CD14-positive monocyte (primary cell): ENCODE results near the gene ITGA2B. TPM values are rescaled to one million over a fixed set of nuclear protein-coding genes. Genes with fewer than 3 reads are reported as not detected.

Experiments
- DNase-seq, 3 donors: peaks; one replicate each; pipeline ENCODE4 v3.0.0-alpha.2; 2011 to 2022
- H2AFZ ChIP-seq: 2 replicates; pipeline ENCODE4 v1.6.0; 2012; ENCODE audit warnings: mild to moderate bottlenecking, low read depth, low read length, inconsistent platforms; ENCODE audit not compliant: insufficient read depth, poor library complexity, severe bottlenecking
- H3K27ac ChIP-seq, 2 donors: 1 replicate in 1 of 2; 2 replicates in 1 of 2; pipeline ENCODE4 v1.5.1; 2012 to 2013; ENCODE audit warnings: low read length in 2 of 2, control low read depth in 1 of 2, inconsistent platforms in 1 of 2, low read depth in 1 of 2, mild to moderate bottlenecking in 1 of 2
- H3K27me3 ChIP-seq, 2 donors: one replicate each; pipeline versions ENCODE4 v1.6.0 to v1.6.1; 2011 to 2013; ENCODE audit warnings: low read length in 2 of 2; ENCODE audit not compliant: control insufficient read depth in 2 of 2, insufficient read depth in 2 of 2
- H3K36me3 ChIP-seq, 2 donors: replicated peaks in 1 of 2; 1 replicate in 1 of 2; 2 replicates in 1 of 2; pipeline versions ENCODE4 v1.5.1 to v1.6.1; 2012 to 2013; ENCODE audit warnings: low read length in 2 of 2, control low read depth in 1 of 2, inconsistent platforms in 1 of 2, mild to moderate bottlenecking in 1 of 2; ENCODE audit not compliant: insufficient read depth in 2 of 2, control insufficient read depth in 1 of 2
- H3K4me1 ChIP-seq, 2 donors: 1 replicate in 1 of 2; 2 replicates in 1 of 2; pipeline versions ENCODE4 v1.5.1 to v1.6.1; 2012 to 2013; ENCODE audit warnings: low read length in 2 of 2, control low read depth in 1 of 2, inconsistent platforms in 1 of 2, mild to moderate bottlenecking in 1 of 2, moderate library complexity in 1 of 2; ENCODE audit not compliant: insufficient read depth in 2 of 2, control insufficient read depth in 1 of 2
- H3K4me2 ChIP-seq: replicated peaks from 2 replicates; pipeline ENCODE3; 2012; ENCODE audit warnings: low read length, moderate library complexity, mild to moderate bottlenecking; ENCODE audit not compliant: poor library complexity, severe bottlenecking; ENCODE audit errors: extremely low read depth
- H3K4me3 ChIP-seq, 3 experiments: fragments of 200-600 bp in 1 of 3; sonication (generic) in 1 of 3; replicated peaks in 1 of 3; 1 replicate in 2 of 3; 2 replicates in 1 of 3; pipeline ENCODE4 v1.5.1; 2011 to 2013; ENCODE audit warnings: low read length in 3 of 3, mild to moderate bottlenecking in 3 of 3, control low read depth in 2 of 3, low read depth in 2 of 3, inconsistent platforms in 1 of 3, moderate library complexity in 1 of 3
- H3K79me2 ChIP-seq: 2 replicates; pipeline ENCODE4 v1.6.0; 2012; ENCODE audit warnings: mild to moderate bottlenecking, control low read depth, inconsistent platforms, low read length, moderate library complexity; ENCODE audit not compliant: insufficient read depth
- H3K9ac ChIP-seq: 2 replicates; pipeline ENCODE4 v1.6.0; 2017; ENCODE audit warnings: low read length, mild to moderate bottlenecking; ENCODE audit not compliant: insufficient read depth, poor library complexity, severe bottlenecking
- H3K9me3 ChIP-seq, 2 donors: replicated peaks in 1 of 2; 1 replicate in 1 of 2; 2 replicates in 1 of 2; pipeline versions ENCODE4 v1.5.1 to v1.6.1; 2012 to 2013; ENCODE audit warnings: low read length in 2 of 2, control low read depth in 1 of 2; ENCODE audit not compliant: control insufficient read depth in 1 of 2, insufficient read depth in 1 of 2
- H4K20me1 ChIP-seq: 2 replicates; pipeline ENCODE4 v1.6.0; 2012; ENCODE audit warnings: mild to moderate bottlenecking, low read length, control low read depth, moderate library complexity; ENCODE audit not compliant: insufficient read depth
- H3K27ac Mint-ChIP-seq, 7 donors: one replicate each; pipeline ENCODE4 v1.8.0; 2020; ENCODE audit warnings: mild to moderate bottlenecking in 7 of 7, mixed read lengths in 7 of 7, moderate library complexity in 6 of 7, inconsistent platforms in 2 of 7
- H3K27me3 Mint-ChIP-seq, 3 donors: one replicate each; pipeline ENCODE4 v1.8.0; 2021 to 2022; ENCODE audit warnings: low read depth in 3 of 3, mild to moderate bottlenecking in 3 of 3, mixed read lengths in 3 of 3, moderate library complexity in 3 of 3, inconsistent platforms in 1 of 3
- H3K36me3 Mint-ChIP-seq, 2 donors: one replicate each; pipeline ENCODE4 v1.8.0; 2020; ENCODE audit warnings: mixed read lengths in 2 of 2, inconsistent platforms in 1 of 2, mild to moderate bottlenecking in 1 of 2
- H3K4me1 Mint-ChIP-seq: one replicate; pipeline ENCODE4 v1.8.0; 2020; ENCODE audit warnings: mild to moderate bottlenecking, mixed read lengths
- H3K4me3 Mint-ChIP-seq, 2 donors: one replicate each; pipeline ENCODE4 v1.8.0; 2020; ENCODE audit warnings: mild to moderate bottlenecking in 2 of 2, mixed read lengths in 2 of 2, moderate library complexity in 1 of 2
- H3K9me3 Mint-ChIP-seq, 7 donors: one replicate each; pipeline ENCODE4 v1.8.0; 2020 to 2022; ENCODE audit warnings: mixed read lengths in 7 of 7, mild to moderate bottlenecking in 6 of 7, moderate library complexity in 6 of 7, inconsistent platforms in 2 of 7
- WGBS: methylation state at CpG from one replicate; pipeline ENCODE4 v1.1.5; 2013; ENCODE audit warnings: missing lambda C conversion rate; ENCODE audit not compliant: insufficient coverage; 5-methylcytosine and 5-hydroxymethylcytosine counted together
- intact Hi-C, 2 donors: fragments of 100-400 bp; cut with micrococcal nuclease; formaldehyde crosslinking; loops; one replicate each; pipeline versions ENCODE4 v1.15.0 to v1.15.1; 2023
- polyA plus RNA-seq, 3 donors: library from polyadenylated mRNA; depleted of rRNA in 1 of 3; unstranded in 2 of 3; stranded (reverse) in 1 of 3; fragments of 300-500 nt in 2 of 3; fragments of >200 nt in 1 of 3; fragmentation: Illumina TruSeq in 2 of 3; gene quantifications; 1 replicate in 2 of 3; 2 replicates in 1 of 3; pipeline ENCODE4 v1.2.3, GENCODE V29; 2012 to 2021
- TF ChIP-seq, protein P1 (sequence below): fragments of 200-600 bp; IDR thresholded peaks from one replicate; pipeline ENCODE4 v1.8.0; 2022; ENCODE audit warnings: antibody characterized with exemption, mild to moderate bottlenecking

ITGA2B gene
- polyA plus RNA-seq, 3 donors = 0.21 to 1.2 (median 1.1) TPM

DNA sequence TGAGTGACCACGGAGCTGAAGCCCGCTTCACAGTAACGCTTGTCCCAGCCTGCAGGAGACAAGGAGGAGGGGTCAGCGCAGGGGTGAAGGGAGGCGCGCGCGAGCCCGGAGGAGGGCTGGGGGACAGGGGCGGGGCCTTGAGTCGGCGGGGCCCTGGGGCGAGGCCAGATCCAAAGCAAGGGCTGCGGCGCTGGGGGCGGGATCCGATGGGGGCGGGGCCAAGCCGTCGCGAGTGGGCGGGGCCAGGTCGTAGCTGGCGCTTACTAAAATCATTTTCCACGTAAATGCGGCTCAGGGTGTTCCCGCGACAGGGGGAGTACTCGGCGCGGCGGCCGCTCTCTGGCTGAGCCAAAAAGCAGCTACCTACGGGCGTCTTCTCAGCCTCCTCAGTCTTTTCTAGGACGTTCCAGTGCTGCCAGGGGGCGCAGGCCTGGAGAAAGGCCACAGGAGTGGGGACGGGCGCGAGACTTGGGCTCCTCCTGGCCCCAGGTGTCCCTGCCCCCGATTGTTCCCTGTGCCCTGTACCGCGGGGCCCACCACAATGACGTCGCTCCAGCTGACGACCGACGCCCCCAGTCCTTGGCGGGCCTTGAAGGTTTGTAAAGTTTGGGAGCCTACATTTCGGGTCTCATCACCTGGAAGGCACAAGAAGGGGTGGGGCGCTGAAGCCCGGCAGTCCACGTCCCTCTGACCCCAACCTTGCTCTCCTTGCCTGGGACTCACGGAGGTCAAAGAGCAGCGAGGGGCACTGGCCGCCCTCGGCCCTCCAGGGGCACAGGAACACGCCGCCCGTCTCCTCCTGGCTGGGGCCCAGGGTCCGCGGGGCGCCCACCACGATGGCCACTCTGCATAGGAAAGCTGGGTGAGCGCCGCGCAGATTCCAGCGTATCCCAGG is 3.9 kb downstream of the ITGA2B start:
- peak overlapping the region; percentile 46 for H3K9ac ChIP-seq
- Mint-ChIP-seq H3K4me3 (peak overlapping the region; percentile 81 to 90), H3K36me3 (peaks cover 0 to 4% of the 10 kb centered on the region in 2 donors), H3K4me1 (peaks cover 32% of the 10 kb centered on the region), H3K9me3 (peaks cover 0 to 2% (median 0%) of the 10 kb centered on the region in 7 donors), H3K27me3 (peaks cover 35 to 48% (median 41%) of the 10 kb centered on the region in 3 donors), H3K27ac (peak overlapping the region in 1 of 7 donors; percentile 19)
- 11% methylated on average over 61 of the region's 68 CpGs for WGBS
- peak; percentile 67 to 72 (median 70) for DNase-seq
- H2AFZ ChIP-seq = peak overlapping the region; percentile 90
- no peaks in the 10 kb centered on the region for H3K9me3 ChIP-seq
- no peaks in the 10 kb centered on the region for H4K20me1 ChIP-seq
- peaks cover 3 to 35% of the 10 kb centered on the region in 2 donors for H3K27me3 ChIP-seq
- intact Hi-C loops = no loop called here
- peaks cover 26 to 29% of the 10 kb centered on the region in 2 donors for H3K4me1 ChIP-seq
- H3K36me3 ChIP-seq = no peaks in the 10 kb centered on the region
- H3K4me3 ChIP-seq = peak overlapping the region; percentile 45 to 82 (median 47)
- TF ChIP-seq, protein P1, sequence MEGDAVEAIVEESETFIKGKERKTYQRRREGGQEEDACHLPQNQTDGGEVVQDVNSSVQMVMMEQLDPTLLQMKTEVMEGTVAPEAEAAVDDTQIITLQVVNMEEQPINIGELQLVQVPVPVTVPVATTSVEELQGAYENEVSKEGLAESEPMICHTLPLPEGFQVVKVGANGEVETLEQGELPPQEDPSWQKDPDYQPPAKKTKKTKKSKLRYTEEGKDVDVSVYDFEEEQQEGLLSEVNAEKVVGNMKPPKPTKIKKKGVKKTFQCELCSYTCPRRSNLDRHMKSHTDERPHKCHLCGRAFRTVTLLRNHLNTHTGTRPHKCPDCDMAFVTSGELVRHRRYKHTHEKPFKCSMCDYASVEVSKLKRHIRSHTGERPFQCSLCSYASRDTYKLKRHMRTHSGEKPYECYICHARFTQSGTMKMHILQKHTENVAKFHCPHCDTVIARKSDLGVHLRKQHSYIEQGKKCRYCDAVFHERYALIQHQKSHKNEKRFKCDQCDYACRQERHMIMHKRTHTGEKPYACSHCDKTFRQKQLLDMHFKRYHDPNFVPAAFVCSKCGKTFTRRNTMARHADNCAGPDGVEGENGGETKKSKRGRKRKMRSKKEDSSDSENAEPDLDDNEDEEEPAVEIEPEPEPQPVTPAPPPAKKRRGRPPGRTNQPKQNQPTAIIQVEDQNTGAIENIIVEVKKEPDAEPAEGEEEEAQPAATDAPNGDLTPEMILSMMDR = peak; percentile 7
- H3K27ac ChIP-seq = no peak overlapping the region
- H3K79me2 ChIP-seq = no peaks in the 10 kb centered on the region
- peak overlapping the region; percentile 93 for H3K4me2 ChIP-seq

DNA sequence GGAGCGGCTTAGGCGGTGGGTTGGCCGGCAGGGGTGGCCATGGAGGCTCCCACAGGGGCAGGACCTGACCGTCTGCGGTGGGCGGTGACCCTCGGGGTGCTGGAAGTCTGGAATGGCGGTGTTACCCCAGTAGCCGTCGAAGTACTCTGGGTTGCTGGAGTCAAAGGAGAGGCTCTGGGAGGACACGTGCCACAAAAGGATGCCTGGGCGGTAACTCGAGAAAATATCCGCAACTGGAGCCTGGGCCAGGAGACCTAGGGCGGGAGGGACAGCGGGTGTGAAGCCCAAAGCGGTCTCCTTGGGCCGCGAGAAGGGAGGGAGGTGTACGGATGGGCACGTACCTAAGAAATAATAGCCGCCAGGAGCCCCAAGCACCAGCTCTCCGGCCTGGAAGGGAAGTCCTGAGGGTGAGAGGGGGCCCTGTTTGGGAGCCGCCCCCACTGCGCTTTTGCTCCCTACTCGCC is 4.6 kb downstream of the ITGA2B start:
- DNase-seq = no peak
- H4K20me1 ChIP-seq = no peaks in the 10 kb centered on the region
- H3K9ac ChIP-seq = peak overlapping the region; percentile 46
- no peaks in the 10 kb centered on the region for H3K9me3 ChIP-seq
- peaks cover 21 to 23% of the 10 kb centered on the region in 2 donors for H3K4me1 ChIP-seq
- 10% methylated on average over 23 of the region's 26 CpGs for WGBS
- intact Hi-C loops = no loop called here
- Mint-ChIP-seq H3K4me1 (peaks cover 25% of the 10 kb centered on the region), H3K4me3 (peak overlapping the region; percentile 81 to 90), H3K36me3 (peaks cover 0 to 4% of the 10 kb centered on the region in 2 donors), H3K27ac (peak overlapping the region in 1 of 7 donors; percentile 10), H3K9me3 (peaks cover 0 to 2% (median 0%) of the 10 kb centered on the region in 7 donors), H3K27me3 (peaks cover 34 to 48% (median 38%) of the 10 kb centered on the region in 3 donors)
- peak overlapping the region; percentile 93 for H3K4me2 ChIP-seq
- peak overlapping the region; percentile 45 to 82 (median 47) for H3K4me3 ChIP-seq
- TF ChIP-seq, protein P1 = no peak
- H2AFZ ChIP-seq = peak overlapping the region; percentile 90
- no peaks in the 10 kb centered on the region for H3K79me2 ChIP-seq
- H3K27me3 ChIP-seq = peaks cover 3 to 35% of the 10 kb centered on the region in 2 donors
- H3K27ac ChIP-seq = no peak overlapping the region
- H3K36me3 ChIP-seq = no peaks in the 10 kb centered on the region
